ENCODE measurements around the gene VAMP4.
"Not testable (repeated sequence)": the region's sequence is repeated elsewhere in the genome, so short reads cannot be mapped to it uniquely, and the experiment has no call there.

The VAMP4 gene

GRCh38 chr1:171739656-171740055 is 2.2 kb downstream of the VAMP4 start:
- DNase-seq (ENCODE audit: extremely low read depth, low read depth), result no peak
- TF ChIP-seq, protein P1, sequence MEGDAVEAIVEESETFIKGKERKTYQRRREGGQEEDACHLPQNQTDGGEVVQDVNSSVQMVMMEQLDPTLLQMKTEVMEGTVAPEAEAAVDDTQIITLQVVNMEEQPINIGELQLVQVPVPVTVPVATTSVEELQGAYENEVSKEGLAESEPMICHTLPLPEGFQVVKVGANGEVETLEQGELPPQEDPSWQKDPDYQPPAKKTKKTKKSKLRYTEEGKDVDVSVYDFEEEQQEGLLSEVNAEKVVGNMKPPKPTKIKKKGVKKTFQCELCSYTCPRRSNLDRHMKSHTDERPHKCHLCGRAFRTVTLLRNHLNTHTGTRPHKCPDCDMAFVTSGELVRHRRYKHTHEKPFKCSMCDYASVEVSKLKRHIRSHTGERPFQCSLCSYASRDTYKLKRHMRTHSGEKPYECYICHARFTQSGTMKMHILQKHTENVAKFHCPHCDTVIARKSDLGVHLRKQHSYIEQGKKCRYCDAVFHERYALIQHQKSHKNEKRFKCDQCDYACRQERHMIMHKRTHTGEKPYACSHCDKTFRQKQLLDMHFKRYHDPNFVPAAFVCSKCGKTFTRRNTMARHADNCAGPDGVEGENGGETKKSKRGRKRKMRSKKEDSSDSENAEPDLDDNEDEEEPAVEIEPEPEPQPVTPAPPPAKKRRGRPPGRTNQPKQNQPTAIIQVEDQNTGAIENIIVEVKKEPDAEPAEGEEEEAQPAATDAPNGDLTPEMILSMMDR (IDR thresholded peaks at IDR 0.05; ENCODE audit: low read depth, low read length), result no peak

GRCh38 chr1:171738911-171739310 is 3.0 kb downstream of the VAMP4 start:
- TF ChIP-seq, protein P1 (IDR thresholded peaks at IDR 0.05; ENCODE audit: low read depth, low read length), result no peak

GRCh38 chr1:171736196-171736595 is 5.7 kb downstream of the VAMP4 start:
- TF ChIP-seq, protein P1 (IDR thresholded peaks at IDR 0.05; ENCODE audit: low read depth, low read length), result no peak

More at GRCh38 chr1:171738911-171739310, 3.0 kb downstream of the VAMP4 start:
- DNase-seq (ENCODE audit: extremely low read depth, low read depth), result no peak

DNA sequence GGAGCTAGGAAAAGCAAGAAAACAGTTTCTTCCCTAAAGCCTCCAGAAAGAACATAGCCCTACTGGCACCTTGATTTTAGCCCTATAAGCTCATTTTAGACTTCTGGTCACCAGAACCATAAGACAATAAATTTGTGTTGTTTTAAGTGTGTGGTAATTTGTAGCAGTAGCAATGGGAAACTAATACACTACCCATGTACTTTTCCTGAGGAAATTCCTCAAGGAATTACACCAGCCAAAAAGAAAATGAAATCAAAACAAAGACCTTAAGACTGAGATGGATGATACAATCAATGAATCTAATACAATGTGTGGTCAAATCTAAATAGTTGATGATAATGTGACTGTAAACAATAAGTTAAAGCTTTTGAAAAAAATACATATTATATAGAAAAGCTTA is 11.8 kb downstream of the VAMP4 start:
- TF ChIP-seq, protein P1 (IDR thresholded peaks at IDR 0.05; ENCODE audit: low read depth, low read length), result no peak
- DNase-seq (ENCODE audit: extremely low read depth, low read depth), result no peak

More at GRCh38 chr1:171736196-171736595, 5.7 kb downstream of the VAMP4 start:
- no peak for DNase-seq (ENCODE audit: extremely low read depth, low read depth)

DNA sequence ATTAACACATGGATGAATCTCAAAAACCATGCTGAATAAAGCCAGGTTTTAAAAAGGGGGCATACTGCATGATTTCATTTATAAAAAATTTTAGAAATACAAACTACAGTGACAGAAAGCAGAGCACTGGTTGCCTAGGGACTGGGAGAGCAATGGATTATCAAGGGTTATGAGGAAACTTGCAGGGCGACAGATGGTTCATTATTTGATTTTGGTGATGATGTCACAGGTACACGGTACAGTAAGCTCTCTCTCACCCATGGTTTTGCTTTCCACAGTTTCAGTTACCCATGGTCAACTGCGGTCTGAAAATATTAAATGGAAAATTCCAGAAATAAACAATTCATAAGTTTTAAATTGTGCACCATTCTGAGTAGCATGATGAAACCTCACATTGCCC is 14.1 kb downstream of the VAMP4 start:
- no peak for DNase-seq (ENCODE audit: extremely low read depth, low read depth)

DNA sequence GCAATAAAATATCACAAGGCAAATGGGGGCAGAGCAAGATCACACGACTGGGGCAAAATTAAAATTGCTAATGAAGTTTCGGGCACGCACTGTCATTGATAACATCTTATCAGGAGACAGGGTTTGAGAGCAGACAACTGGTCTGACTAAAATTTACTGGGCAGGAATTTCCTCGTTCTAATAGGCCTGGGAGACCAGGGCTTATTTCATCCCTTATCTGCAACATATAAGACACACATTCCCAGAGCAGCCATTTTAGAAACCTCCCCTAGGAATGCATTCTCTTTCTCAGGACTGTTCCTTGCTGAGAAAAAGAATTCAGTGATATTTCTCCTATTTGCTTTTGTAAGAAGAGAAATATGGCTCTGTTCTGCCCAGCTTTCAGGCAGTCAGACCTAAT is 18.7 kb downstream of the VAMP4 start:
- not testable (repeated sequence) for DNase-seq (ENCODE audit: extremely low read depth, low read depth)

More for the DNA sequence above, 14.1 kb downstream of the VAMP4 start:
- TF ChIP-seq, protein P1 (IDR thresholded peaks at IDR 0.05; ENCODE audit: low read depth, low read length), result no peak

- TF ChIP-seq, protein P1 (IDR thresholded peaks at IDR 0.05; ENCODE audit: low read depth, low read length), result no peak
- no peak for DNase-seq (ENCODE audit: extremely low read depth, low read depth)
Observed at GRCh38 chr1:171718848-171719247, 23.0 kb downstream of the VAMP4 start.

GRCh38 chr1:171718216-171718615 is 23.6 kb downstream of the VAMP4 start:
- no peak for DNase-seq (ENCODE audit: extremely low read depth, low read depth)
- TF ChIP-seq, protein P1 (IDR thresholded peaks at IDR 0.05; ENCODE audit: low read depth, low read length), result no peak
